Mesendoderm (in vitro differentiated cells): ENCODE measurements around the gene KDM5B.

Source experiments
- DNase-seq: peaks from one replicate; pipeline ENCODE4 v3.0.0; 2013
- H2AK5ac ChIP-seq: 2 replicates; pipeline ENCODE4 v1.6.1; 2013; ENCODE audit warnings: low read length, inconsistent platforms
- H2BK120ac ChIP-seq: 2 replicates; pipeline ENCODE4 v1.6.1; 2013; ENCODE audit warnings: low read depth, mild to moderate bottlenecking, low read length, moderate library complexity, mixed read lengths
- H2BK15ac ChIP-seq: replicated peaks from 2 replicates; pipeline ENCODE4 v1.6.1; 2013; ENCODE audit warnings: low read depth, mild to moderate bottlenecking, moderate library complexity
- H2BK5ac ChIP-seq: 2 replicates; pipeline ENCODE4 v1.6.1; 2013; ENCODE audit warnings: low read length, inconsistent platforms
- H3K18ac ChIP-seq: 2 replicates; pipeline ENCODE4 v1.6.1; 2013; ENCODE audit warnings: mild to moderate bottlenecking, low read length, mixed read lengths
- H3K23ac ChIP-seq: one replicate; pipeline ENCODE4 v1.6.1; 2013; ENCODE audit warnings: low read length
- H3K27ac ChIP-seq: 2 replicates; pipeline ENCODE4 v1.5.1; 2013; ENCODE audit warnings: low read depth, mild to moderate bottlenecking, inconsistent platforms, low read length, moderate library complexity
- H3K27me3 ChIP-seq: 2 replicates; pipeline ENCODE4 v1.6.1; 2013; ENCODE audit warnings: low read length, control low read depth, mild to moderate bottlenecking, inconsistent platforms; ENCODE audit not compliant: insufficient read depth, poor library complexity
- H3K36me3 ChIP-seq: 2 replicates; pipeline ENCODE4 v1.6.1; 2013; ENCODE audit warnings: low read length, inconsistent platforms; ENCODE audit not compliant: control insufficient read depth, insufficient read depth
- H3K4ac ChIP-seq: one replicate; pipeline ENCODE4 v1.6.1; 2013; ENCODE audit warnings: low read depth, mild to moderate bottlenecking, low read length, moderate library complexity
- H3K4me1 ChIP-seq: 2 replicates; pipeline ENCODE4 v1.6.1; 2013; ENCODE audit warnings: low read depth, low read length, inconsistent platforms; ENCODE audit not compliant: control insufficient read depth
- H3K4me2 ChIP-seq: 2 replicates; pipeline ENCODE4 v1.6.1; 2013; ENCODE audit warnings: low read length
- H3K4me3 ChIP-seq: 2 replicates; pipeline ENCODE4 v1.5.1; 2013; ENCODE audit warnings: mild to moderate bottlenecking, low read length
- H3K56ac ChIP-seq: one replicate; pipeline ENCODE4 v1.6.1; 2013; ENCODE audit warnings: low read length
- H3K79me1 ChIP-seq: 2 replicates; pipeline ENCODE4 v1.6.1; 2013; ENCODE audit warnings: low read length, inconsistent platforms
- H3K79me2 ChIP-seq: 2 replicates; pipeline ENCODE4 v1.6.1; 2013; ENCODE audit warnings: mild to moderate bottlenecking, low read length; ENCODE audit not compliant: control insufficient read depth, insufficient read depth
- H3K9ac ChIP-seq: 2 replicates; pipeline ENCODE4 v1.6.1; 2013; ENCODE audit warnings: low read length, inconsistent platforms
- H4K5ac ChIP-seq: one replicate; pipeline ENCODE4 v1.6.1; 2013; ENCODE audit warnings: low read length
- H4K8ac ChIP-seq: one replicate; pipeline ENCODE4 v1.6.1; 2013; ENCODE audit warnings: low read depth, mild to moderate bottlenecking, control low read depth, low read length, moderate library complexity
- WGBS: extraction: QIAGEN DNeasy Blood & Tissue Kit; methylation state at CpG from one replicate; pipeline ENCODE4 v1.1.7; 2013; ENCODE audit warnings: low lambda C conversion rate, missing lambda C conversion rate; ENCODE audit not compliant: insufficient coverage; ENCODE audit errors: extremely low coverage; 5-methylcytosine and 5-hydroxymethylcytosine counted together

KDM5B gene

DNA sequence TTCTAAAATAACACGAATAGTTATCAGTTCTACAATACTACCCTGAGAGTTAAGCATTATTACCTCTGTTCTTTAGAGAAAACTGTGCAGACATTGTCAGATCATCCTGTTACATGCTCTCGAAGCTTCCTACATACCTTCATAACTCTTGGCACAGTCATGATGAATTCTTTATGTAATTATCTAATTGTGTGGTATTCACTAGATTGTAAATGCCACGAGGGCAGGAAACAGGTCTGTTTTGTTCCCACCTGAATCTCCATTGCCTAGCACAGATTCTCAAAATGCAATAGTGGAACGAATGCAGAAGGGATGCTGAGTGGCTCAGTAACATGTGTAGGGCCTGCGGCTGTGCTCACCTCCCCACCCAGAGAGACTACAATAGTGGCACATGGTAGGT lies 101.4 kb downstream of the KDM5B start:
- Histone ChIP-seq H2BK120ac (no peak overlapping the region), H3K18ac (no peak overlapping the region), H3K23ac (no peak overlapping the region), H2AK5ac (no peak overlapping the region), H3K27me3 (peaks cover 7% of the 10 kb centered on the region), H3K27ac (no peak overlapping the region), H3K4me2 (no peak overlapping the region), H3K4me3 (no peak overlapping the region), H3K56ac (no peak overlapping the region), H3K4ac (no peak overlapping the region), H4K5ac (no peak overlapping the region), H3K79me1 (no peaks in the 10 kb centered on the region), H2BK15ac (no peak overlapping the region), H3K36me3 (no peaks in the 10 kb centered on the region), H3K9ac (no peak overlapping the region), H4K8ac (no peak overlapping the region), H3K4me1 (no peaks in the 10 kb centered on the region), H3K79me2 (no peaks in the 10 kb centered on the region), H2BK5ac (no peak overlapping the region)
- no peak for DNase-seq
- no CpG with 5 or more reads among the region's 5 CpGs for WGBS

DNA sequence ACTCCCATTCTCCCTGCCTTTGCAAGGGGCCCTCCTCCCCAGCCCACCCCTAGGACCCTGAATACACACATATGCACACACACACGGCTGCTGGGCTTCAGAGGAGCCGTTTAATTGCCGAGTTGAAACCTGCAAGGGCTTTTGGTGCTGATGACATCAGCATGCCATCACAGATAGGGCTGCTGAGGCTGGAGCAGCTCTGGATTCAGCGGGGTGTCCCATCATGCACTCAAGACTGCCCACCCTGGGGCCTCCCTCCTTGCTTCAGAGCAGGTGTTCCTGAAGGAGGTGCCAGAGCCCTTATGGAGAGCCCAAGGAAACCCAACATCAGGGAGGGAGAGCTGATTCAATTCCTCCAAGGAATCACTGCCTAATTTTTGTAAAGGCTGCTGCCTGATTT lies 103.6 kb downstream of the KDM5B start:
- Histone ChIP-seq H3K9ac (no peak overlapping the region), H3K18ac (no peak overlapping the region), H3K36me3 (no peaks in the 10 kb centered on the region), H3K4ac (no peak overlapping the region), H3K79me1 (no peaks in the 10 kb centered on the region), H4K8ac (no peak overlapping the region), H3K79me2 (no peaks in the 10 kb centered on the region), H2BK5ac (no peak overlapping the region), H3K56ac (no peak overlapping the region), H3K4me1 (no peaks in the 10 kb centered on the region), H3K27me3 (peaks cover 5% of the 10 kb centered on the region), H2AK5ac (no peak overlapping the region), H3K27ac (no peak overlapping the region), H2BK120ac (no peak overlapping the region), H3K4me3 (no peak overlapping the region), H3K23ac (no peak overlapping the region), H3K4me2 (no peak overlapping the region), H2BK15ac (no peak overlapping the region), H4K5ac (no peak overlapping the region)
- no CpG with 5 or more reads among the region's 4 CpGs for WGBS
- no peak for DNase-seq

DNA sequence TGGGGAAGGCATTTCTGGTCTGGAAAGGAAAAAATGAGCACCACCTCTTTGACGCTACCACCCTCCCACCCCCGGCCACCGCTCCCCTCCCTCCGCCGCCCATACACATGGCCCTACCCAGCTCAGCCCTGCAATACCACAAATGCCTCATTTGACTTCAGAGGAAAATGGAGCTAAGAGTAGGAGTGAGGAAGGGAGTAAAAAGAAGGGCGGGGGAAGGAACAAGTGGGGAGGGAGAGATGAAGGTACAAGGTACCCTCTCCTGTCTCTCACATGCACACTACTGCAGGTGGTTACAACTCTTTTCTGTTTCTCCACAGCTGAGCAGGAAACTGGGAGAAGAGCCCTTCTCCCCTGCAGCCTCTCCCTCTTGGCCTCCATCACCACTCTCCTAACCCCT lies 105.0 kb downstream of the KDM5B start:
- H2BK15ac ChIP-seq: no peak overlapping the region
- no peak overlapping the region for H4K8ac ChIP-seq
- H3K4me3 ChIP-seq: no peak overlapping the region
- DNase-seq: no peak
- H2BK5ac ChIP-seq: no peak overlapping the region
- H2BK120ac ChIP-seq: no peak overlapping the region
- no peaks in the 10 kb centered on the region for H3K4me1 ChIP-seq
- no peak overlapping the region for H3K9ac ChIP-seq
- H3K23ac ChIP-seq: no peak overlapping the region
- H3K27ac ChIP-seq: no peak overlapping the region
- no peaks in the 10 kb centered on the region for H3K36me3 ChIP-seq
- no peak overlapping the region for H3K4ac ChIP-seq
- no peak overlapping the region for H2AK5ac ChIP-seq
- H3K56ac ChIP-seq: no peak overlapping the region
- H4K5ac ChIP-seq: no peak overlapping the region
- no CpG with 5 or more reads among the region's 6 CpGs for WGBS
- no peaks in the 10 kb centered on the region for H3K79me1 ChIP-seq
- no peaks in the 10 kb centered on the region for H3K79me2 ChIP-seq
- H3K18ac ChIP-seq: no peak overlapping the region
- H3K27me3 ChIP-seq: no peaks in the 10 kb centered on the region
- no peak overlapping the region for H3K4me2 ChIP-seq

DNA sequence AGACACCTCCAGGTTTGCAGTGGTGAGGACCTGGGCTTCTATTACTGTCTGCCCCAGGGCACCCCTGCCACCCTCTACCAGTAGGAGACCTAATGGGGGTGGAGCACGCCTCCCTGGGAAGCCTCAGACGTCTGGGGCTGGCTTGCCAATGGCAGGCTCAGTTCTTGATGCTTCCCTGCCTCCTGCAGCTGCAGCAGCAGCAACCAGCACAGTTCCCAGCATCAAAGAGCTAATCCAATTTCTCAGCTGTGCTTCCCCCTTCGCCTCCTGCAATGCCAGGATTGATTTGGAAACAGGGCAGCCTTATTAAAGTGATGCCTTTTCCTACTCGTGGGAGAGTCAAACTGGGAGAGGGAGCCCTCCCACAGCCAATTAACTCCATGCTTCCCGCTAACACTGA lies 106.1 kb downstream of the KDM5B start:
- no peaks in the 10 kb centered on the region for H3K4me1 ChIP-seq
- no CpG with 5 or more reads among the region's 5 CpGs for WGBS

DNA sequence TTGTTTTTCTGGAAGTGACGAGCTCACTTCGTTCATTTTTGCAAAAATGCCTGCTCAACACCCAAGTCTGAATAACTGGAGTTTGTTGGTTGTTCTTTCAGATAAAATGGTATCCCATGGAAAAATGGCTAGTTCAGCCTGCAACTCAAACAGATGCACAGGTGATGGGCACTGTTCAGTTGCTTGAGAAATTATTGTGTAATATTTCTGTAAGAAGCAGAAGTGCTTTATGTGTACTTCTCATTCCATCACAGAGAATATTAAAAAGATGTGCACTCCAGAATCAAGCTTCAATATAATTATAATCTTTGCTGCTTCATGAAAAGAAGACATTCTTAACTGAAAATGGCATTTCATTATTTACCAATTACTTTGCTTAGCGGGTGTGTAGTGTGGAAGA lies 107.0 kb downstream of the KDM5B start:
- H3K27ac ChIP-seq: no peak overlapping the region
- no peaks in the 10 kb centered on the region for H3K79me2 ChIP-seq
- H3K4me1 ChIP-seq: no peaks in the 10 kb centered on the region
- H3K36me3 ChIP-seq: no peaks in the 10 kb centered on the region
- no peak overlapping the region for H3K4me2 ChIP-seq
- no peak overlapping the region for H3K4ac ChIP-seq
- H2AK5ac ChIP-seq: no peak overlapping the region
- H2BK120ac ChIP-seq: no peak overlapping the region
- H4K8ac ChIP-seq: no peak overlapping the region
- H3K79me1 ChIP-seq: no peaks in the 10 kb centered on the region
- no peak overlapping the region for H3K23ac ChIP-seq
- H3K4me3 ChIP-seq: no peak overlapping the region
- no peak overlapping the region for H4K5ac ChIP-seq
- no peak overlapping the region for H2BK15ac ChIP-seq
- no CpG with 5 or more reads among the region's 3 CpGs for WGBS
- H3K56ac ChIP-seq: no peak overlapping the region
- no peak for DNase-seq
- H3K9ac ChIP-seq: no peak overlapping the region
- no peak overlapping the region for H2BK5ac ChIP-seq
- H3K18ac ChIP-seq: no peak overlapping the region
- no peaks in the 10 kb centered on the region for H3K27me3 ChIP-seq

More for the DNA sequence above, 106.1 kb downstream of the KDM5B start:
- H3K9ac ChIP-seq: no peak overlapping the region
- no peak overlapping the region for H3K23ac ChIP-seq
- H3K27ac ChIP-seq: no peak overlapping the region
- H3K56ac ChIP-seq: no peak overlapping the region
- no peak overlapping the region for H3K4me2 ChIP-seq
- no peak overlapping the region for H2BK5ac ChIP-seq
- DNase-seq: no peak
- H3K4ac ChIP-seq: no peak overlapping the region
- H3K18ac ChIP-seq: no peak overlapping the region
- no peaks in the 10 kb centered on the region for H3K79me1 ChIP-seq
- H2BK15ac ChIP-seq: no peak overlapping the region
- H3K79me2 ChIP-seq: no peaks in the 10 kb centered on the region
- no peak overlapping the region for H2BK120ac ChIP-seq
- H4K8ac ChIP-seq: no peak overlapping the region
- no peak overlapping the region for H4K5ac ChIP-seq
- no peaks in the 10 kb centered on the region for H3K27me3 ChIP-seq
- no peak overlapping the region for H2AK5ac ChIP-seq
- no peak overlapping the region for H3K4me3 ChIP-seq
- no peaks in the 10 kb centered on the region for H3K36me3 ChIP-seq

DNA sequence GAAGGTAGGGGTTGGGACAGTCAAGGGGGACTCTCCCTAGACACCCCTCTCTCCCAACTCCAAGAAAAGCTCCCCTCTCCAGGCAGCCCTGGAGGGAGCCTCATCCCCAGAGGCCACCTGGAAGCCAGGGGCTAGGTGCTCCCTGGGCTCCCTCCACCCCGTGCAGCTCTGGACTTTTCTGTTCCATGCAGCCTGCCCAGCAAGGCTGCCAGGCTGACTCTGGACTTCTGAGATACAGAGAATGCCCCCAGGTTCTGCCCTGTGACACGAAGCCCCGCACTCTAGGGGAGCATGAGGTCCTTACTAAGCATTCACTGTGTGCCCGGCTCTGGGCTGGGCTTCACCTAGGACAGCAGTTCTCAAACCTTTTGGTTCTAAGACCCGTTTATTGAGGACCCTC lies 108.2 kb downstream of the KDM5B start:
- WGBS: no CpG with 5 or more reads among the region's 5 CpGs

More for the DNA sequence above, 108.2 kb downstream of the KDM5B start:
- H2BK15ac ChIP-seq: no peak overlapping the region
- H2BK120ac ChIP-seq: no peak overlapping the region
- no peak overlapping the region for H3K18ac ChIP-seq
- H2BK5ac ChIP-seq: no peak overlapping the region
- H3K79me2 ChIP-seq: no peaks in the 10 kb centered on the region
- no peaks in the 10 kb centered on the region for H3K79me1 ChIP-seq
- DNase-seq: no peak
- no peak overlapping the region for H3K4ac ChIP-seq
- no peak overlapping the region for H4K8ac ChIP-seq
- no peak overlapping the region for H3K9ac ChIP-seq
- no peak overlapping the region for H3K4me2 ChIP-seq
- no peak overlapping the region for H3K56ac ChIP-seq
- no peak overlapping the region for H2AK5ac ChIP-seq
- H3K27ac ChIP-seq: no peak overlapping the region
- no peaks in the 10 kb centered on the region for H3K36me3 ChIP-seq
- H3K23ac ChIP-seq: no peak overlapping the region
- no peak overlapping the region for H4K5ac ChIP-seq
- no peaks in the 10 kb centered on the region for H3K4me1 ChIP-seq
- H3K27me3 ChIP-seq: no peaks in the 10 kb centered on the region
- H3K4me3 ChIP-seq: no peak overlapping the region
